Measurements from ENCODE around the gene FLRT3.

Gene FLRT3

DNA sequence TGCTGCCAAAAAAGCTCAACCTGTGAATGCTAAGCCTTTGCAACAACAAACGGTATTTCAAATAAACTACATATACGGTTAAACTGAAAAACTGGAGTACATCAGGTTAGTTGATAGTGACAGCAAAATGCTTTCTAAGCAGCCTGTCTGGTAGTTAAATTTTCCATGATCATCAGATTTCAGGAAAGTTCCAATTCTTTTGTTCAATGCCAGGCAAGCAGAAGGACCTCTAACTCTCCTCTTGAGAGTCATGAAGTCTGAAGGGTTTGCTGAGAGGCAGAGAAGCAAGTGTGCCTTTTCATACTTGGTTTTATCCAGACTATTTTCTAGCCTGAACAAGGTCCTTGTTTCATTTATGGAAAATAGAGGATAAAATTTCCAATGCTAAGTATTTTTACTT, 4.5 kb downstream of the FLRT3 start:
- peak overlapping the region; percentile 64 for H3K4me3 ChIP-seq (ENCODE audit: insufficient read depth, low read depth, low read length)
- WGBS, 2 experiments = 84 to 100% methylated on average over 1 to 2 of the region's 2 CpGs
- H3K36me3 ChIP-seq (ENCODE audit: control insufficient read depth, insufficient read depth, low read length) = no peaks in the 10 kb centered on the region
- no peaks in the 10 kb centered on the region for H3K27me3 ChIP-seq (ENCODE audit: control insufficient read depth, insufficient read depth, low read length, poor library complexity, severe bottlenecking)
- no peak overlapping the region for H3K27ac ChIP-seq (ENCODE audit: insufficient read depth, low read depth, low read length, poor library complexity, severe bottlenecking)
- peaks cover 15% of the 10 kb centered on the region for H3K4me1 ChIP-seq (ENCODE audit: control insufficient read depth, insufficient read depth, low read length)
- H3K9me3 ChIP-seq (ENCODE audit: control insufficient read depth, low read length) = no peaks in the 10 kb centered on the region

DNA sequence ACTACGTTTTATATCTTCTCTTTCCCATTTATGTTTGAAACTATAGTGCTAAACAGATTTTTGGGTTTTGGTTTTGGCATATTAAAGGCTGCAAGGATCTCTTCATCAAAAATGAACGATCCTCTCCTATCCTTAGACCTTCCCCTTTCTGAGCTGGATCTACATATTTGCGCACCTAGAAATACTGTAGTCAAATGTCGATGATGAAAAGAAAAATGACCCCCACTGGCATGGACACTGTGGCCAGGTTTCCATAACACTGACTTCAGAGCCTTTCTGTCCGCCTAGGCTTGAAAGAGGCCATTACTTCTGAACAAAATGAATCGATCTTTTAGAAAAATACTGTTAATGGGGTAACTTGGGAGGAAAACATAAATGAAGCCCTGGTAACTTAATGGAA, 5.8 kb downstream of the FLRT3 start:
- WGBS, 2 experiments = 65 to 73% methylated on average over 5 to 6 of the region's 6 CpGs
- Histone ChIP-seq H3K9me3 (ENCODE audit: control insufficient read depth, low read length) (no peaks in the 10 kb centered on the region), H3K27ac (ENCODE audit: insufficient read depth, low read depth, low read length, poor library complexity, severe bottlenecking) (no peak overlapping the region), H3K4me1 (ENCODE audit: control insufficient read depth, insufficient read depth, low read length) (peaks cover 15% of the 10 kb centered on the region), H3K27me3 (ENCODE audit: control insufficient read depth, insufficient read depth, low read length, poor library complexity, severe bottlenecking) (no peaks in the 10 kb centered on the region), H3K4me3 (ENCODE audit: insufficient read depth, low read depth, low read length) (peak overlapping the region; percentile 14), H3K36me3 (ENCODE audit: control insufficient read depth, insufficient read depth, low read length) (peaks cover 8% of the 10 kb centered on the region)

DNA sequence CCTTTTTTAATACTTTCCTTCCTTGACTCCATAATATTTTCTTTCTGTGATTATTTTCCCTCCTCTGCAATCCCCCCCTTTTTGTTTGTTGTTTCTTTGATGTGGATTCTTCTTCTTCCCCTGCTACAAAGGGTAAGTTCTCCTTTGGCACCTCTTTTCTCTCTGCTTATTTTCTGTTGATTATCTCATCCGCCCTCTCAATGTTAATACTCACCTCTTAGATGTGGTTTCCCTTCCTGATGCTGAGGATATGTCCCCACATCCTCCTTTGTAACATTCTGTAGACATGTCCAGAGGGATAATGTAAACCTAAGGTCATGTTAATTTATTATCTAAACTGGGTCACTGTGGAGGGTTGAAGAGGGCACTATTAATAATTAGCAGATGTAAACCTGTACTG, 17.7 kb downstream of the FLRT3 start:
- 100% methylated on average over 1 of the region's 1 CpG for WGBS, 2 experiments

GRCh38 chr20:14313341-14314020, 23.9 kb downstream of the FLRT3 start:
- Histone ChIP-seq H3K27ac (ENCODE audit: insufficient read depth, low read depth, low read length, poor library complexity, severe bottlenecking) (no peak overlapping the region), H3K4me1 (ENCODE audit: control insufficient read depth, insufficient read depth, low read length) (peaks cover 3% of the 10 kb centered on the region), H3K36me3 (ENCODE audit: control insufficient read depth, insufficient read depth, low read length) (no peaks in the 10 kb centered on the region), H3K4me3 (ENCODE audit: insufficient read depth, low read depth, low read length) (no peak overlapping the region), H3K9me3 (ENCODE audit: control insufficient read depth, low read length) (no peaks in the 10 kb centered on the region), H3K27me3 (ENCODE audit: control insufficient read depth, insufficient read depth, low read length, poor library complexity, severe bottlenecking) (no peaks in the 10 kb centered on the region)
- 86 to 92% methylated on average over 1 of the region's 2 CpGs for WGBS, 2 experiments

More for the DNA sequence above, 17.7 kb downstream of the FLRT3 start:
- no peaks in the 10 kb centered on the region for H3K36me3 ChIP-seq (ENCODE audit: control insufficient read depth, insufficient read depth, low read length)
- H3K27ac ChIP-seq (ENCODE audit: insufficient read depth, low read depth, low read length, poor library complexity, severe bottlenecking) = no peak overlapping the region
- peaks cover 3% of the 10 kb centered on the region for H3K4me1 ChIP-seq (ENCODE audit: control insufficient read depth, insufficient read depth, low read length)
- H3K27me3 ChIP-seq (ENCODE audit: control insufficient read depth, insufficient read depth, low read length, poor library complexity, severe bottlenecking) = no peaks in the 10 kb centered on the region
- no peaks in the 10 kb centered on the region for H3K9me3 ChIP-seq (ENCODE audit: control insufficient read depth, low read length)
- H3K4me3 ChIP-seq (ENCODE audit: insufficient read depth, low read depth, low read length) = no peak overlapping the region

- 87 to 100% methylated on average over 2 of the region's 2 CpGs for WGBS, 2 experiments
- H3K27me3 ChIP-seq (ENCODE audit: control insufficient read depth, insufficient read depth, low read length, poor library complexity, severe bottlenecking) = no peaks in the 10 kb centered on the region
- no peaks in the 10 kb centered on the region for H3K4me1 ChIP-seq (ENCODE audit: control insufficient read depth, insufficient read depth, low read length)
- H3K36me3 ChIP-seq (ENCODE audit: control insufficient read depth, insufficient read depth, low read length) = no peaks in the 10 kb centered on the region
- no peak overlapping the region for H3K4me3 ChIP-seq (ENCODE audit: insufficient read depth, low read depth, low read length)
- no peaks in the 10 kb centered on the region for H3K9me3 ChIP-seq (ENCODE audit: control insufficient read depth, low read length)
- no peak overlapping the region for H3K27ac ChIP-seq (ENCODE audit: insufficient read depth, low read depth, low read length, poor library complexity, severe bottlenecking)
Observed at GRCh38 chr20:14312001-14312400, 25.4 kb downstream of the FLRT3 start.

GRCh38 chr20:14310977-14311627, 26.3 kb downstream of the FLRT3 start:
- Histone ChIP-seq H3K36me3 (ENCODE audit: control insufficient read depth, insufficient read depth, low read length) (no peaks in the 10 kb centered on the region), H3K27ac (ENCODE audit: insufficient read depth, low read depth, low read length, poor library complexity, severe bottlenecking) (no peak overlapping the region), H3K27me3 (ENCODE audit: control insufficient read depth, insufficient read depth, low read length, poor library complexity, severe bottlenecking) (no peaks in the 10 kb centered on the region), H3K4me1 (ENCODE audit: control insufficient read depth, insufficient read depth, low read length) (no peaks in the 10 kb centered on the region), H3K4me3 (ENCODE audit: insufficient read depth, low read depth, low read length) (no peak overlapping the region), H3K9me3 (ENCODE audit: control insufficient read depth, low read length) (no peaks in the 10 kb centered on the region)
- 95% methylated on average over 4 to 5 of the region's 5 CpGs for WGBS, 2 experiments

DNA sequence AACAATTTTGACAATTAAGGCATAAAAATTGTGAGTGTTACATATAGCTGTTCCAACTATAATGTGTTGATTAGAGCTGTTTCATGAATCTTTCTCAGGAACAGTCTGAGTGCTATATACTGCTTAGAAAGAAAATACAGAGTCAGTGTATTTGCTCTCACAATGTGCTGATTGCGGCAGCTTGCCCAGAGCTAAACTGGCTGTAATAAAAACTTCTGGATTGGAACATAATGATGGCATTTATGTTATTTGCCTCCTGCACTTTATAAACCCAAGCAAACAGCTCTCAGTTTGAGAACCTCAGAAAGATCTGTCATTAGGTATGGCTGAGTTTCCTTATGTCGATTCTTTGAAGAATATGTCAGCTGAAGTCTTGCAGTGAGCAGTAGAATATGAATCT, 29.5 kb downstream of the FLRT3 start:
- H3K4me3 ChIP-seq (ENCODE audit: insufficient read depth, low read depth, low read length) = no peak overlapping the region
- WGBS, 2 experiments = 96% methylated on average over 2 of the region's 2 CpGs
- no peaks in the 10 kb centered on the region for H3K36me3 ChIP-seq (ENCODE audit: control insufficient read depth, insufficient read depth, low read length)
- H3K27me3 ChIP-seq (ENCODE audit: control insufficient read depth, insufficient read depth, low read length, poor library complexity, severe bottlenecking) = no peaks in the 10 kb centered on the region
- H3K27ac ChIP-seq (ENCODE audit: insufficient read depth, low read depth, low read length, poor library complexity, severe bottlenecking) = no peak overlapping the region
- no peaks in the 10 kb centered on the region for H3K4me1 ChIP-seq (ENCODE audit: control insufficient read depth, insufficient read depth, low read length)
- no peaks in the 10 kb centered on the region for H3K9me3 ChIP-seq (ENCODE audit: control insufficient read depth, low read length)

- H3K9me3 ChIP-seq (ENCODE audit: control insufficient read depth, low read length) = no peaks in the 10 kb centered on the region
- WGBS, 2 experiments = 100% methylated on average over 1 of the region's 1 CpG; no CpG with 5 or more reads in 1 of the 2 experiments
- H3K27me3 ChIP-seq (ENCODE audit: control insufficient read depth, insufficient read depth, low read length, poor library complexity, severe bottlenecking) = no peaks in the 10 kb centered on the region
- H3K27ac ChIP-seq (ENCODE audit: insufficient read depth, low read depth, low read length, poor library complexity, severe bottlenecking) = no peak overlapping the region
- no peak overlapping the region for H3K4me3 ChIP-seq (ENCODE audit: insufficient read depth, low read depth, low read length)
- no peaks in the 10 kb centered on the region for H3K36me3 ChIP-seq (ENCODE audit: control insufficient read depth, insufficient read depth, low read length)
- no peaks in the 10 kb centered on the region for H3K4me1 ChIP-seq (ENCODE audit: control insufficient read depth, insufficient read depth, low read length)
Observed at GRCh38 chr20:14304472-14304871, 32.9 kb downstream of the FLRT3 start.

GRCh38 chr20:14303651-14304050, 33.8 kb downstream of the FLRT3 start:
- Histone ChIP-seq H3K27ac (ENCODE audit: insufficient read depth, low read depth, low read length, poor library complexity, severe bottlenecking) (no peak overlapping the region), H3K4me1 (ENCODE audit: control insufficient read depth, insufficient read depth, low read length) (no peaks in the 10 kb centered on the region), H3K9me3 (ENCODE audit: control insufficient read depth, low read length) (no peaks in the 10 kb centered on the region), H3K27me3 (ENCODE audit: control insufficient read depth, insufficient read depth, low read length, poor library complexity, severe bottlenecking) (no peaks in the 10 kb centered on the region), H3K4me3 (ENCODE audit: insufficient read depth, low read depth, low read length) (no peak overlapping the region), H3K36me3 (ENCODE audit: control insufficient read depth, insufficient read depth, low read length) (no peaks in the 10 kb centered on the region)

DNA sequence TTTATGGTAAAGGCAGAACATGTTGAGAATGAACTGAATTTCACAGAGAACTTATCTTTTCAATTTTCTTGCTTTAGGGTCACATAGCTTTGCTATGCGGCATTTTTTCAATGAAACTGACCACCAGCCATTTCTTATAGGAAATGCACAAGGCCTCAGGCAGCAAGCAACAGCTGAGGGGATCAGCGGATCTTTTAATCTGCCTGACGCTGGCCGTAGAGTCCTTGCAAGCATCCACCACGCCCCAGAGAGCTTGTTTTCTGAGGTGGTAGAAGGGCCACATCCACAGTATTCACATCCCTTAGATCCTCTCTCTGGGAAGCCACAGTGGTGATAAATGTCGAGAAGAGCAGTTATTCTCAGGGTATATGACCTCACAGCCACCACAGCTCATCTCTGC, 34.3 kb downstream of the FLRT3 start:
- Histone ChIP-seq H3K27ac (ENCODE audit: insufficient read depth, low read depth, low read length, poor library complexity, severe bottlenecking) (no peak overlapping the region), H3K27me3 (ENCODE audit: control insufficient read depth, insufficient read depth, low read length, poor library complexity, severe bottlenecking) (no peaks in the 10 kb centered on the region), H3K4me3 (ENCODE audit: insufficient read depth, low read depth, low read length) (no peak overlapping the region), H3K9me3 (ENCODE audit: control insufficient read depth, low read length) (no peaks in the 10 kb centered on the region), H3K36me3 (ENCODE audit: control insufficient read depth, insufficient read depth, low read length) (no peaks in the 10 kb centered on the region), H3K4me1 (ENCODE audit: control insufficient read depth, insufficient read depth, low read length) (no peaks in the 10 kb centered on the region)
- 86 to 91% methylated on average over 6 of the region's 6 CpGs for WGBS, 2 experiments
